Mesenchymal stem cell (in vitro differentiated cells and primary cell): Measurements from ENCODE around the gene HIP1.
A peak's percentile ranks its signal among the peaks of the same experiment; 100 is the strongest.

ENCODE experiments used
- DNase-seq: peaks from one replicate; pipeline ENCODE4 v3.0.0-alpha.2; 2013
- H2AFZ ChIP-seq: one replicate; pipeline ENCODE4 v1.6.1; 2013; ENCODE audit warnings: low read depth, mild to moderate bottlenecking, control low read depth, inconsistent platforms, low read length, moderate library complexity
- H2AK5ac ChIP-seq: 2 replicates; pipeline ENCODE4 v1.6.1; 2013; ENCODE audit warnings: low read length, moderate library complexity, mild to moderate bottlenecking, inconsistent platforms; ENCODE audit not compliant: severe bottlenecking
- H2BK120ac ChIP-seq: one replicate; pipeline ENCODE4 v1.6.1; 2013; ENCODE audit warnings: low read depth, mild to moderate bottlenecking, inconsistent platforms, low read length, moderate library complexity
- H2BK12ac ChIP-seq, 2 experiments: one replicate each; pipeline ENCODE4 v1.6.1; 2013; ENCODE audit warnings: inconsistent platforms in 2 of 2, low read length in 2 of 2, mild to moderate bottlenecking in 2 of 2, moderate library complexity in 2 of 2, control low read depth in 1 of 2
- H2BK15ac ChIP-seq: one replicate; pipeline ENCODE4 v1.6.1; 2013; ENCODE audit warnings: mild to moderate bottlenecking, low read depth, inconsistent platforms; ENCODE audit not compliant: poor library complexity, severe bottlenecking
- H2BK5ac ChIP-seq: 2 replicates; pipeline ENCODE4 v1.6.1; 2013; ENCODE audit warnings: low read depth, mild to moderate bottlenecking, low read length, control low read depth, inconsistent platforms; ENCODE audit not compliant: poor library complexity, severe bottlenecking
- H3K14ac ChIP-seq, 2 experiments: one replicate each; pipeline ENCODE4 v1.6.1; 2013; ENCODE audit warnings: inconsistent platforms in 2 of 2, low read length in 2 of 2, control low read depth in 1 of 2, mild to moderate bottlenecking in 1 of 2, moderate library complexity in 1 of 2
- H3K18ac ChIP-seq, 2 experiments: one replicate each; pipeline ENCODE4 v1.6.1; 2013; ENCODE audit warnings: inconsistent platforms in 2 of 2, low read length in 2 of 2, control low read depth in 1 of 2, low read depth in 1 of 2, mild to moderate bottlenecking in 1 of 2
- H3K23ac ChIP-seq, 2 experiments: one replicate each; pipeline ENCODE4 v1.6.1; 2013; ENCODE audit warnings: inconsistent platforms in 2 of 2, low read length in 2 of 2, mild to moderate bottlenecking in 2 of 2, moderate library complexity in 2 of 2, control low read depth in 1 of 2
- H3K27ac ChIP-seq: 2 replicates; pipeline ENCODE4 v1.5.1; 2013; ENCODE audit warnings: mild to moderate bottlenecking, moderate library complexity, low read length, control low read depth, inconsistent platforms; ENCODE audit not compliant: poor library complexity, severe bottlenecking
- H3K27me3 ChIP-seq, 2 experiments: 2 replicates each; pipeline versions ENCODE4 v1.6.1 to v1.7.0; 2013; ENCODE audit warnings: low read length in 2 of 2, mild to moderate bottlenecking in 2 of 2, moderate library complexity in 2 of 2, control low read depth in 1 of 2, inconsistent platforms in 1 of 2; ENCODE audit not compliant: control insufficient read depth in 1 of 2, insufficient read depth in 1 of 2
- H3K36me3 ChIP-seq, 2 experiments: 2 replicates each; pipeline versions ENCODE4 v1.6.1 to v1.7.0; 2013; ENCODE audit warnings: low read length in 2 of 2, control low read depth in 1 of 2, inconsistent platforms in 1 of 2, low read depth in 1 of 2, mild to moderate bottlenecking in 1 of 2; ENCODE audit not compliant: insufficient read depth in 2 of 2, control insufficient read depth in 1 of 2
- H3K4ac ChIP-seq, 2 experiments: one replicate each; pipeline ENCODE4 v1.6.1; 2013; ENCODE audit warnings: inconsistent platforms in 2 of 2, low read length in 2 of 2, mild to moderate bottlenecking in 2 of 2, moderate library complexity in 2 of 2, control low read depth in 1 of 2, low read depth in 1 of 2
- H3K4me1 ChIP-seq: 2 replicates; pipeline ENCODE4 v1.6.1; 2013; ENCODE audit warnings: low read depth, low read length, control low read depth; ENCODE audit not compliant: control insufficient read depth, insufficient read depth
- H3K4me2 ChIP-seq: 2 replicates; pipeline ENCODE4 v1.6.1; 2013; ENCODE audit warnings: low read length, mild to moderate bottlenecking, inconsistent platforms; ENCODE audit not compliant: poor library complexity, severe bottlenecking
- H3K4me3 ChIP-seq, 2 experiments: 2 replicates each; pipeline versions ENCODE4 v1.5.1 to v1.7.0; 2013; ENCODE audit warnings: low read length in 2 of 2, mild to moderate bottlenecking in 2 of 2, control low read depth in 1 of 2, low read depth in 1 of 2; ENCODE audit not compliant: insufficient read depth in 1 of 2
- H3K79me1 ChIP-seq: replicated peaks from 2 replicates; pipeline ENCODE4 v1.6.1; 2013; ENCODE audit warnings: mild to moderate bottlenecking, control low read depth, low read length, inconsistent platforms; ENCODE audit not compliant: poor library complexity, severe bottlenecking
- H3K9ac ChIP-seq: 2 replicates; pipeline ENCODE4 v1.7.0; 2013; ENCODE audit warnings: mild to moderate bottlenecking, low read length, moderate library complexity
- H3K9me3 ChIP-seq: 2 replicates; pipeline ENCODE4 v1.7.0; 2013; ENCODE audit warnings: mild to moderate bottlenecking, low read length; ENCODE audit not compliant: control insufficient read depth
- H4K8ac ChIP-seq: one replicate; pipeline ENCODE4 v1.6.1; 2013; ENCODE audit warnings: inconsistent platforms, mild to moderate bottlenecking, low read length, moderate library complexity
- H4K91ac ChIP-seq: one replicate; pipeline ENCODE4 v1.6.1; 2013; ENCODE audit warnings: mild to moderate bottlenecking, low read length, inconsistent platforms
- WGBS: methylation state at CpG from one replicate; pipeline ENCODE4 v1.1.7; 2013; ENCODE audit warnings: mixed read lengths; 5-methylcytosine and 5-hydroxymethylcytosine counted together

The HIP1 gene

DNA sequence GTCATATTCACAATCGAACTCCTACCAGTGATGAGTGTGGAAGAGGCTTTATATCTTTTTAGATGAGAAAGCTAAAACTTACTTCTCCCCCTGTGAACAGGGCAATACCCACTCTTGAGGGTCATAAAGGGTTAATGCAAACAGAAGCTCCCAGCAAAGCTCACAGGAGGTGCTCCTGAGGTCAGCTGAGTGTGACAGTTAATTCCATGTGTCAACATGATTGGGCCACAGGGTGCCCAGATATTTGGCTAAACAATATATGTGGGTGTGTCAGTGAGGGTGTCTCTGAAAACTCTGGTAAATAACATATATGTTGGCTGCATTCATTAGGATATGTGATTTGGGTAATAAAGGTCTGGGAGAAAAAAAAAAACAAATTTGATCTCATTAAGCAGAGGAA is 86.0 kb downstream of the HIP1 start:
- no peak overlapping the region for H2BK120ac ChIP-seq
- H3K79me1 ChIP-seq = no peaks in the 10 kb centered on the region
- H3K36me3 ChIP-seq = no peaks in the 10 kb centered on the region
- H3K4ac ChIP-seq = no peak overlapping the region
- no peak overlapping the region for H3K4me2 ChIP-seq
- H3K18ac ChIP-seq = no peak overlapping the region
- no peak overlapping the region for H3K27ac ChIP-seq
- DNase-seq = no peak
- H3K23ac ChIP-seq = no peak overlapping the region
- H3K9ac ChIP-seq = no peak overlapping the region
- peaks cover 15% of the 10 kb centered on the region for H3K4me1 ChIP-seq
- 100% methylated on average over 1 of the region's 1 CpG for WGBS
- H2AK5ac ChIP-seq = no peak overlapping the region
- H3K14ac ChIP-seq = no peak overlapping the region
- H3K27me3 ChIP-seq = no peaks in the 10 kb centered on the region
- H4K91ac ChIP-seq = no peak overlapping the region
- H4K8ac ChIP-seq = no peak overlapping the region
- peaks cover 3% of the 10 kb centered on the region for H3K9me3 ChIP-seq
- no peak overlapping the region for H2BK5ac ChIP-seq
- H2BK15ac ChIP-seq = no peak overlapping the region
- H2AFZ ChIP-seq = no peak overlapping the region
- no peak overlapping the region for H2BK12ac ChIP-seq
- H3K4me3 ChIP-seq = no peak overlapping the region

DNA sequence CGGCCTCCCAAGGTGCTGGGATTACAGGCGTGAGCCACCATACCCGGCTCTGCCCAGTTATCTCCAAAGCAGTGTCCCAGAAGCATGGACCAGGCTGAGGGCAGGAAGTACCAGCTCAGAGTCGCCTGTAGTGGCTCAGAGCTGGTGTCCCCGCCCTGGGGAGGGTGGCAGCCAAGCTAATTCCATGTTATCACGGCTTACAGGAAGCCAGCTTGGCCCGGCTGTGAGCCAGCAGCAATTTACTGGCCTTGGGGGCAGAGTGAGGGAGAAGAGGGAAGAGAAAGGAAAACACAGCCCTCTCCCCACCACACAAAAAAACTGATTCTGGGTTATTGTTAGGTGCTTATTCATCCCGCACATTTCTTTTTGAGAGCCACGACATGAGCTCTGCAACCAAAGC is 88.1 kb downstream of the HIP1 start:
- no peaks in the 10 kb centered on the region for H3K27me3 ChIP-seq
- no peak overlapping the region for H3K9ac ChIP-seq
- H4K91ac ChIP-seq = no peak overlapping the region
- no peaks in the 10 kb centered on the region for H3K79me1 ChIP-seq
- peak overlapping the region; percentile 5 for H2AK5ac ChIP-seq
- no peak for DNase-seq
- H3K4ac ChIP-seq = no peak overlapping the region
- peaks cover 3% of the 10 kb centered on the region for H3K9me3 ChIP-seq
- H3K27ac ChIP-seq = no peak overlapping the region
- no peak overlapping the region for H2BK5ac ChIP-seq
- no peak overlapping the region for H2BK120ac ChIP-seq
- H3K4me3 ChIP-seq = no peak overlapping the region
- peaks cover 17% of the 10 kb centered on the region for H3K4me1 ChIP-seq
- no peak overlapping the region for H4K8ac ChIP-seq
- H2AFZ ChIP-seq = no peak overlapping the region
- no peaks in the 10 kb centered on the region for H3K36me3 ChIP-seq
- no peak overlapping the region for H3K14ac ChIP-seq
- H2BK12ac ChIP-seq = no peak overlapping the region
- H3K4me2 ChIP-seq = no peak overlapping the region
- H3K18ac ChIP-seq = peak overlapping the region in 1 of 2 experiments; percentile 2
- 82% methylated on average over 7 of the region's 9 CpGs for WGBS
- no peak overlapping the region for H3K23ac ChIP-seq
- no peak overlapping the region for H2BK15ac ChIP-seq

DNA sequence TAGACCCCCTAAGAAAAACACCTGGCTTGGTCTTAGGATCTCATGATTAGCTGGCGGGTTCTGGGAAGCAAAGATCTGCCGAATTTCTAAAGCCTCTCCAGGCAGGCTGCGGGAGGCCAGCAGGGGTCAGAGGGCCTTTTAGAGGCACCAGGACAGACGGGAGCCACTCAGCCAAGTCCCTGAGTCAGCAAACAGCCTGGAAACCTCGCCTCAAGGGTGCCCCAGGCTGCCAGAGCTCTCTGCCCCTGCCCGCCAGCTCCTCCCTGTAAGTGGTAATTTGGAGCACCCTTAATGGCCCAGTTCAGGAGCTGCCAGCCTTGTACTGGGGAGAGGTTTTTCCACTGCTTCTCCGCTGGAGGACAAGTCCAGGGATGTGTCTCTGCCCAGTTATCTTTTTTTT is 88.7 kb downstream of the HIP1 start:
- peak; percentile 22 for DNase-seq
- no peak overlapping the region for H3K18ac ChIP-seq
- no peak overlapping the region for H2BK5ac ChIP-seq
- no peak overlapping the region for H3K4ac ChIP-seq
- H3K27me3 ChIP-seq = no peaks in the 10 kb centered on the region
- no peaks in the 10 kb centered on the region for H3K36me3 ChIP-seq
- H3K4me1 ChIP-seq = peaks cover 17% of the 10 kb centered on the region
- H2BK120ac ChIP-seq = no peak overlapping the region
- 56% methylated on average over 7 of the region's 7 CpGs for WGBS
- peak overlapping the region; percentile 54 for H2AK5ac ChIP-seq
- H3K9ac ChIP-seq = no peak overlapping the region
- no peak overlapping the region for H3K4me3 ChIP-seq
- no peaks in the 10 kb centered on the region for H3K79me1 ChIP-seq
- no peak overlapping the region for H4K8ac ChIP-seq
- no peak overlapping the region for H3K4me2 ChIP-seq
- H3K23ac ChIP-seq = no peak overlapping the region
- H2BK12ac ChIP-seq = no peak overlapping the region
- no peak overlapping the region for H2AFZ ChIP-seq
- H4K91ac ChIP-seq = no peak overlapping the region
- peaks cover 3% of the 10 kb centered on the region for H3K9me3 ChIP-seq
- H3K14ac ChIP-seq = no peak overlapping the region
- no peak overlapping the region for H2BK15ac ChIP-seq
- peak overlapping the region; percentile 60 for H3K27ac ChIP-seq

DNA sequence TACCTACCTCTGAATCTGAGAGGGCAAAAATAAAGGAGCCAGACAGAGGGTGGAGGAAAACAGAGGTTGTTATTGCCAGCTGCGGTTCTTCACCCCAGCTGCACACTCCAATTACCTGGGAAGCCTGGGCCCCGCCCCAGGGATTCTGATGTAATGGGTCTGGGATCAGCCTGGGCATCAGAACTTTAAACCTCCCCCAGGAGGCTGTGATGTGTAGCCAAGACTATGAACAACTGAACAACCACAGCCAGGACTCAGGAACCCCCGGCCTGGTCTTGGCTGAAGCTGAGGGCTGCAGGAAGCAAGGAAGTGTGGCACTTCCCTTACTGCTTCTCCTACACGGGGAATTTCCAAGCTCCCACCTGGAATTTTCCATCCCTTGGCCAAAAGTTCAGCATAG is 89.3 kb downstream of the HIP1 start:
- Histone ChIP-seq H3K27me3 (no peaks in the 10 kb centered on the region), H4K8ac (no peak overlapping the region), H3K18ac (no peak overlapping the region), H2AFZ (no peak overlapping the region), H4K91ac (no peak overlapping the region), H3K4ac (no peak overlapping the region), H3K27ac (peak overlapping the region; percentile 60), H3K9me3 (peaks cover 3% of the 10 kb centered on the region), H3K14ac (no peak overlapping the region), H2BK5ac (no peak overlapping the region), H3K79me1 (peaks cover 2% of the 10 kb centered on the region), H2BK120ac (no peak overlapping the region), H3K4me2 (no peak overlapping the region), H3K4me3 (no peak overlapping the region), H2AK5ac (no peak overlapping the region), H3K4me1 (peaks cover 17% of the 10 kb centered on the region), H2BK12ac (no peak overlapping the region), H3K36me3 (no peaks in the 10 kb centered on the region), H3K23ac (no peak overlapping the region), H2BK15ac (no peak overlapping the region), H3K9ac (no peak overlapping the region)
- WGBS = 64% methylated on average over 4 of the region's 4 CpGs
- DNase-seq = no peak
